ENCODE data around the gene GPC3.

GPC3 gene

GRCh38 chrX:133958997-133959688, 26.3 kb downstream of the GPC3 start:
- ChIA-PET CTCF (interaction anchor here (0.5 to 1.3 kb wide), 5 partner anchors 13 to 994 kb away, joined by 3 to 4 read pairs (median 3); no protein-coding TSS in a partner anchor), POLR2A (interaction anchor here (1.0 to 1.6 kb wide), 3 partner anchors 23 to 42 kb away, joined by 3 read pairs; no protein-coding TSS in a partner anchor)
- no peak for TF ChIP-seq ELF4 (IDR thresholded peaks at IDR 0.05)
- TF ChIP-seq FOXK2 (IDR thresholded peaks at IDR 0.05) = no peak
- TF ChIP-seq TARDBP (IDR thresholded peaks at IDR 0.05) = no peak
- TF ChIP-seq SUZ12 (IDR thresholded peaks at IDR 0.05) = no peak
- no peak for TF ChIP-seq L3MBTL2 (conservative IDR thresholded peaks at IDR 0.05)
- TF ChIP-seq PKNOX1 (IDR thresholded peaks at IDR 0.05) = no peak
- TF ChIP-seq CTBP1 (IDR thresholded peaks at IDR 0.05; ENCODE audit: borderline replicate concordance) = no peak
- no peak for TF ChIP-seq ARNT (IDR thresholded peaks at IDR 0.05)
- TF ChIP-seq FOXM1 (IDR thresholded peaks at IDR 0.05; ENCODE audit: borderline replicate concordance) = no peak
- DNase-seq (ENCODE audit: extremely low spot score) = no peak

- CTCF ChIA-PET = no interaction called here
- POLR2A ChIA-PET = no interaction called here
- TF ChIP-seq PKNOX1 (IDR thresholded peaks at IDR 0.05) (no peak), ZNF384 (IDR thresholded peaks at IDR 0.05) (no peak), HDGF (IDR thresholded peaks at IDR 0.05; ENCODE audit: borderline replicate concordance) (no peak), FOXA1 (IDR thresholded peaks at IDR 0.05) (no peak), SP1 (IDR thresholded peaks at IDR 0.05) (no peak), CTBP1 (IDR thresholded peaks at IDR 0.05; ENCODE audit: borderline replicate concordance) (no peak), LEF1 (IDR thresholded peaks at IDR 0.05; ENCODE audit: borderline replicate concordance) (no peak), ELF4 (IDR thresholded peaks at IDR 0.05) (no peak), SUZ12 (IDR thresholded peaks at IDR 0.05) (no peak), L3MBTL2 (conservative IDR thresholded peaks at IDR 0.05) (no peak)
- no peak for DNase-seq (ENCODE audit: extremely low spot score)
Observed at GRCh38 chrX:133956570-133957340, 28.6 kb downstream of the GPC3 start.

GRCh38 chrX:133953785-133954355, 31.5 kb downstream of the GPC3 start:
- CTCF ChIA-PET = no interaction called here
- TF ChIP-seq SUZ12 (IDR thresholded peaks at IDR 0.05) (no peak), TARDBP (IDR thresholded peaks at IDR 0.05) (no peak), LEF1 (IDR thresholded peaks at IDR 0.05; ENCODE audit: borderline replicate concordance) (no peak), FOXA1 (IDR thresholded peaks at IDR 0.05) (no peak), HDGF (IDR thresholded peaks at IDR 0.05; ENCODE audit: borderline replicate concordance) (no peak), ARNT (IDR thresholded peaks at IDR 0.05) (no peak), FOXM1 (IDR thresholded peaks at IDR 0.05; ENCODE audit: borderline replicate concordance) (no peak), SP1 (IDR thresholded peaks at IDR 0.05) (no peak), FOXK2 (IDR thresholded peaks at IDR 0.05) (no peak), NFRKB (IDR thresholded peaks at IDR 0.05) (no peak), BHLHE40 (IDR thresholded peaks at IDR 0.05; ENCODE audit: borderline replicate concordance) (no peak), L3MBTL2 (conservative IDR thresholded peaks at IDR 0.05) (no peak), CTBP1 (IDR thresholded peaks at IDR 0.05; ENCODE audit: borderline replicate concordance) (no peak), ELF4 (IDR thresholded peaks at IDR 0.05) (no peak), PKNOX1 (IDR thresholded peaks at IDR 0.05) (no peak), ZNF384 (IDR thresholded peaks at IDR 0.05) (no peak)
- DNase-seq (ENCODE audit: extremely low spot score) = no peak
- POLR2A ChIA-PET = no interaction called here

- DNase-seq (ENCODE audit: extremely low spot score) = no peak
- TF ChIP-seq FOXM1 (IDR thresholded peaks at IDR 0.05; ENCODE audit: borderline replicate concordance) (no peak), FOXA1 (IDR thresholded peaks at IDR 0.05) (no peak), LEF1 (IDR thresholded peaks at IDR 0.05; ENCODE audit: borderline replicate concordance) (no peak), FOXK2 (IDR thresholded peaks at IDR 0.05) (no peak)
- ChIA-PET POLR2A (no interaction called here), CTCF (no interaction called here)
Observed at GRCh38 chrX:133953078-133953477, 32.3 kb downstream of the GPC3 start.

GRCh38 chrX:133951098-133951497, 34.3 kb downstream of the GPC3 start:
- CTCF ChIA-PET = interaction anchor here (1.0 kb wide), 1 partner anchor 75 kb away, joined by 5 read pairs; no protein-coding TSS in a partner anchor
- no peak for TF ChIP-seq PKNOX1 (IDR thresholded peaks at IDR 0.05)
- no peak for TF ChIP-seq L3MBTL2 (conservative IDR thresholded peaks at IDR 0.05)
- no peak for TF ChIP-seq SP1 (IDR thresholded peaks at IDR 0.05)
- TF ChIP-seq TARDBP (IDR thresholded peaks at IDR 0.05) = no peak
- TF ChIP-seq NFRKB (IDR thresholded peaks at IDR 0.05) = no peak
- TF ChIP-seq BHLHE40 (IDR thresholded peaks at IDR 0.05; ENCODE audit: borderline replicate concordance) = no peak
- no peak for TF ChIP-seq SUZ12 (IDR thresholded peaks at IDR 0.05)
- no peak for TF ChIP-seq LEF1 (IDR thresholded peaks at IDR 0.05; ENCODE audit: borderline replicate concordance)
- no peak for TF ChIP-seq ARNT (IDR thresholded peaks at IDR 0.05)
- no peak for TF ChIP-seq FOXM1 (IDR thresholded peaks at IDR 0.05; ENCODE audit: borderline replicate concordance)
- TF ChIP-seq FOXK2 (IDR thresholded peaks at IDR 0.05) = no peak
- no peak for TF ChIP-seq ZNF384 (IDR thresholded peaks at IDR 0.05)
- TF ChIP-seq FOXA1 (IDR thresholded peaks at IDR 0.05) = no peak
- no peak for TF ChIP-seq HDGF (IDR thresholded peaks at IDR 0.05; ENCODE audit: borderline replicate concordance)
- no peak for TF ChIP-seq ELF4 (IDR thresholded peaks at IDR 0.05)
- TF ChIP-seq CTBP1 (IDR thresholded peaks at IDR 0.05; ENCODE audit: borderline replicate concordance) = no peak
- DNase-seq (ENCODE audit: extremely low spot score) = no peak
- POLR2A ChIA-PET = no interaction called here

Data from HEK293T (cell line).